IPS-NIHi11 (cell line): ENCODE results near the gene FKBP14.

Experiments
- DNase-seq: peaks from one replicate; pipeline ENCODE4 v3.0.0; 2012; ENCODE audit warnings: mixed read lengths, low spot score

FKBP14 gene

DNA sequence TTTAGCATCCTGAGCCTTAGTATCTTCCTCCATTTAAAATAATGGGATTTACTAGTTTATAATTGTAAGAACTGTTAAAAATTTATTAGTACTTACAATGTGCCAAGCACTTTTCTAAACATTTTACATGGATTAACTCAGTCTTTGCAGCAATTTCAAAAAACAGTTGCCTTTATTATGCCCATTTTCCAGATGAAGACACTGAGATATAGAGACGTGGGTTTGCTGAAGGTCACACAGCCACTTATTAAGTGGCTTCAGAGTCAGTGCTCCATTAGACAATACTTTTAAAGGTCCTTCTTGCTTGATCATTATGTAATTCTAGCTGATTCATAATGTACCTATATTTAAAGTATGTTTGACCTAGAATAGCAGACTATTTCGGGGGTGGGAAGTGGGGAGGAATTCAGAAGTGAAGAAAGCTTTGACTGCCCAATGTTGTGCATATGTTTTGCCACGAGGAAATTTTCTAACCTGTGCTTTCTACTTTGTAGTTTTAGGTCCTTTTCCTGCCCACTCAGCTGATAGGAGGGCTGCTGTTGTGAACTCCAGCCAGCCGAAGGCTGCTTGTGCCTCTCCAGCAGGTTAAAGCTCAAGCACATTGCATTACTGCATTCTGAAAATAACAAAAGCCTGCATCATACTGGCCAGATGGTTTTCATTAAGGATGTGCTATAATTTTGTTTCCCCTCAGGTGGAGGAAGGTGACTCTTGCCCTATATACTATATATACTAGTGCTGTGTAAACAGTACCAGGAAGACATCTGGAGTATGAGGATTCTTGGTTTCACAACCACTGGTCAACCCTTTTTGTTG, 6.0 kb upstream of the FKBP14 start:
- DNase-seq = no peak

- no peak for DNase-seq
These were observed 3.2 kb upstream of the FKBP14 start for GRCh38 chr7:30029696-30030095.

GRCh38 chr7:30028749-30029635, 2.5 kb upstream of the FKBP14 start:
- peak; percentile 24 for DNase-seq

DNA sequence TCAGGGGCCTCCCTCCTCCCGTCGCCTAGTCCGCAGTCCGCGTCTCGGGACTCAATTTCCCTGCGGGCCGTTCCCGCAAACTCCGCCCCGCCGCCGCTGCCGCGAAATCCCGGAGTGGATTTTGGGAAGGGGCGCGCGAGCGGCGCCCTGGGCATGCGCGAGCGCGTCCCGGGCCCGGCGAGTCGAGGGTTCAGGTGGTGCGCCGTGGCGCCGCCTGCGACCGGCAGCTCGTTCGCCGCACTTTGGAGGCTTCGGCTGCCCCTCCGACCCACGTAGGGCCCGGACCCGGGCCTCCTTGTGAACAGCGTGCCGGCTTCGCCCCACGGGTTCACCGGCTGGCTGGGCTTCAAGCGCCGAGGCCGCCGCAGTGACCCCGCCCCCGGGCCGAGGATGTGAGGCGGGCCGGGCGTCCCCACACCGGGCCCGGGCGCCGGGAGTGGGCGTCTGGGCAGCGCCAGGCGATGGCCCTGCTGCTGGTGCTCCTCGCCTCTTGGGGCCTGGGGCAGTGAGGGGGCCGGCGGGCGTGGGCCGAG, 1.8 kb upstream of the FKBP14 start, which contains the start of gene PLEKHA8:
TSS of gene PLEKHA8 (plus strand) at position 197 of the 533 bp plus-strand sequence. CDS start 351 bp downstream, outside the sequence.
- DNase-seq = peak; percentile 89

DNA sequence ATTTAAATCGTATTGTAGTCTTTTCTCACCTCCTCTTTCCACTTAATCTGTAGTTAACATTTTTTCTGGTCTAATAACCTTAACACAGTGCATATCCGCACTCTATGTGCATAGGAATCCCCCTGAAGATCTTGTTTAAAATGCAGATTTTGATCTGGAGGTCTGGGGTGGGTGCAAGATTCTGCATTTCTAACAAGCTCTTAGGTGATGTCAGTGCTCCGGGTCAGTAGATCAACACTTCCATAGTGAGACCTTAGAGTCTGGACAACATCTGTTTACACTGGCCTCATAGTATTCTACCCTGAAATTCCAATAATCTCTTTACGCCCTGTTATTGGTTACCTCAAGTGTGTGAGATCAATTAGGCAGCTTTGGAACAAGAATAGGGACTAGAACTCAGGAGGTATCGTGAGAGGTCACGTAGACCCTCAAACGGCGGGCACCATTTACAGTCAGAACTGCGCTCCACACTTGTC, 1.3 kb upstream of the FKBP14 start:
- DNase-seq = no peak

DNA sequence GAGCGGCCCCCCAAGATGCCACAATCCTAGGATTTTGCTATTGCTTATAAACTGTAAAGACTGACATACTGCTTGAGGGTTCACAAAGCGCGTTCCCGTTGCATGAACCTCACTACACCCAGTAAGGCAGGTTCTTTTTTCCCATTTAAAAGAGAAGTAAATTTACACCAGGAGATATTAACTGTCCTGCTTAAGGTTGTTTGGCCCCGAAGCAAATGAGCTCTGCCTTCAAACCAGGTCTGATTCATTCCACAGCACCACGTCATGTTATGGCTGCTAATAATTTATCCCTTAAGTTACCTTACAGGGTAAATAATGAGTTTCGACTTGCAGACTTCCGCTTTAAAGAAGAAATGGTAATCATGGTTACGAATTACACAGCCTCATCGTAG, 559 bp upstream of the FKBP14 start:
- no peak for DNase-seq

DNA sequence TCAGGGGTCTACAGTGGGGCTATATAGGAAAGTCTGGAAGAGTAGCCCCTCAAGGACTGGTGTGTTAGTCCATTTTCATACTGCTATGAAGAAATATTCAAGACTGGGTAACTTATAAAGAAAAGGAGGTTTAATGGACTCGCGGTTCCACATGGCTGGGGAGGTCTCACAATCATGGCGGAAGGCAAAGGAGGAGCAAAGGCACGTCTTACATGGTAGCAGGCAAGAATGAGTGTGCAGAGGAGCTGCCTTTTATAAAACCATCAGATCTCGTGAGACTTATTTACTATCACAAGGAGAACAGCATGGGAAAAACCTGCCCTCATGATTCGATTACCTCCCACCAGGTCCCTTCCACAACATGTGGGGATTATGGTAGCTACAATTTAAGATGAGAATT, 3.0 kb downstream of the FKBP14 start:
- DNase-seq = no peak

DNA sequence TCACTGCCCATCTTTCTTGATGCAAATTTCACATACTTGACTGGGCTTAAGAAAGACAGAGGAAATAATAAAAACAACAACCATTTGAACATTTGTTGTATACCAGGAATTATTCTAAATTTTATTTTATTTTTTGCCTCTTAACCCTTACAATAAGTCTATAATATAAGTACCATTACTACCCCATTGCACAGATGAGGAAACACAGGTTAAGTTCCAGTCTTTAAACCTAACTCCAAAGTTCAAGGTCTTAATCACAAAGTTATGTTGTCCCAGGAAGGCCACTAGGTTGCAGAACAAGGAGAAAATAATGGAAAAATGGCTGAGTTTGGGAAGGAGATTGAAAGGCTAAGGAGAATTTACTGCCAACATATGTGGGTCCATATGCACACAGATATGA, 3.5 kb downstream of the FKBP14 start:
- DNase-seq = no peak

DNA sequence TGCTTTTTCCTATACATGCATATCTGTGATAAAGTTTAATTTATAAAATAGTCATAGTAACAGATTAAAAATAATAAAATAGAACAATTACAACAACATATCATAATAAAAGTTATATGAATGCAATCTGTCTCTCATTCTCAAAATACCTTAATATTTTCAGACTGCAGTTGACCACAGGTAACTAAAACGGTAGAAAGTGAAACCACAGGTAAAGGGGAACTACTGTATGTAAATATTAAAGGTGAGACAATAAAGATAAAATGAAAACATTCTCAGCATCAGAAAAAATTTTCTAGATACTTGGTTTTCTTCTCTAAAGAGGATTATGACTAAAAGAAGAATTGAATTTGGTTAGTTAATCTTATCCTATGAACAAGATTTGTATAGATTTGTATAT, 6.0 kb downstream of the FKBP14 start:
- DNase-seq = no peak

DNA sequence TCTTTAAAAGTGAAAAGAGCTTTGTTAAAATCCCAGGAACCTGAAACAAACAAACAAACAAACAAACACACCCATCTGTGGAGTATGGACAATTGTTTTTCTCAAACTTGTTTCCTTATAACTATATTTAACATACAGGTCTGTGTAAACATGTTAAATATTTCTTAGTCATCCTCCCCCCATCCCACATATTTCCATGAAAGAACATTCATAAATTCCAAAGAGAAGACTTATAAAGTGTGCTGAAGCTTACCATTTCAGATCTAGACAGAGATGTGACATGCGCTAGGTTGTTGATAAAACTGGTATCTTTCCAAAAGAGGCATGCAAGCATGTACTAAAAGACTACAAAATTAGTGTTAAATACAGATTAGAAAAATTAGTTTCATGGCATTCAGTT, 6.5 kb downstream of the FKBP14 start:
- DNase-seq = no peak

- DNase-seq = no peak
These were observed 7.1 kb downstream of the FKBP14 start for GRCh38 chr7:30019387-30019786.

DNA sequence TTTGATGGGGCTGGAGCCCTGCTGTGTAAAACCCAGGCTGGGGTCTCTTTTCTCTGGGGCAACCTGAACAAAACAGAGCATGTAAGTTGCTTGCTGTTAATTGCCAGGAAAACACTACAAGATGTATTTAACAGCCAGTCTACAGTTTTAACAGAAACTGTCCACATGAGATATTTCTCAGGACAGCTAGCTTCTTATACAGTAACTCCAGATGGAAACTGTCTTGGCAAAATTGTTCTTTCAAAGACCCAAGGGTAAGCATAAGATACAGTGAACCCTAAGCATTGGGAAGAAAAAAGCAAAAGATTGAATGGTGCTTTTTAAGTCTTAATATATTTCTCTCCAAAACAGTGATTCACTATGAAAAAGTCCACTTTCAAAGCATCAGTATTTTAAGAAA, 8.1 kb downstream of the FKBP14 start:
- no peak for DNase-seq

DNA sequence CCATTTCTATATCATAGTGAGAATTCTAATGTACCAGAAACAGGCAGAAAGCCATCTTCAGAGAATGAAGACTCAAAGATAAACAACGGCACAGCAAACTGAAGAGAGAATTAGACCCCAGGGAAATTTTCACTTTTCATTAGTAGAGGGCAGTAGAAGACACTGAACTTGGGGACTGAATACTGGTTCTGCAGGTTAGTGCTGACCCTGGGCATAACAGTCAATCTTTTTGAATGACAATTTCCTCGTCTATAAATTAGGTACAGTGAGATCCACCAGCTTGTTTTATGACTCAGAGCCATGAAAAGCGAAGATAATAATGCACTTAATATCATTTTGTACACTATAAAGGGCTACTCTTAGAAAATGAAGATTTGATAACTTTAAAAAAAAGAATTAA, 13.7 kb downstream of the FKBP14 start:
- no peak for DNase-seq

- no peak for DNase-seq
These were observed 16.5 kb downstream of the FKBP14 start for GRCh38 chr7:30010021-30010420.

GRCh38 chr7:30005464-30005863, 21.0 kb downstream of the FKBP14 start:
- DNase-seq = no peak

GRCh38 chr7:30003098-30003497, 23.4 kb downstream of the FKBP14 start:
- DNase-seq = peak; percentile 17

DNA sequence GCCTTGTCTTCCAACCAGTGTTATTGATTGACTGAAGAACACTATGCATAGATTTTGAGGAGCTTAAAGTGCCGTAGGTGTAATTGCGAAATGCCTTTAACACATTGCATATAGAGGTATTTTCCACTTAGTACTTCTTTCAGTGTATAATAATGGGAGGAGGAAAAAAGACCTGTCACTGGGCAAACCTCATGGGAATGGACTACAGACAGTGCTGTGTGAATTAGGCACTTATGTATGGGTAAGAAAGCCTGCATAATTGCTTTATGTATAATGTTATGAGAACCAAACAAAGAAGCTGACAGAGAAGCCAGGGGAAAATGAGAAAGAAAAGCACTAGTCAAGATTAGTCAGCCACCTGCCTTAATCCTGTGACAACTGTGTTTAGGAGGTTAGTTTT, 24.5 kb downstream of the FKBP14 start:
- DNase-seq = no peak

- no peak for DNase-seq
These were observed 28.0 kb downstream of the FKBP14 start for GRCh38 chr7:29998489-29998888.

DNA sequence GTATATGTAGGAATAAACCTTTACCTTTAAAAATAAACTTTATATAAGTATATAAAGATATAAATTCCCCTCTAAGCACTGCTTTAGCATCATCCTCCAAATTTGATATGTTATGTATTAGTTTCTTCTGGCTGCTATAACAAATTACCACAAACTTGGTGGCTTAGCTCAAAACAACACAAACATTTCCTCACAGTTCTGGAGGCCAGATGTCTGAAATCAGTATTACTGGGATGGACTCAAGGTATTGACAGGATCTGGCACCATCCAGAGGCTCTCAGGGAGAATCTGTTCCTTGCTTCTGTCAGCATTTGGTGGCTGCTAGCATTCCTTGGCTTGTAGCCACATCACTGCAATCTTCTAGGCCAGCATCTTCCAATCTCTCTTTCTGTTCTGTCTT, 30.2 kb downstream of the FKBP14 start:
- no peak for DNase-seq

- no peak for DNase-seq
These were observed 30.9 kb downstream of the FKBP14 start for GRCh38 chr7:29995652-29996051.

DNA sequence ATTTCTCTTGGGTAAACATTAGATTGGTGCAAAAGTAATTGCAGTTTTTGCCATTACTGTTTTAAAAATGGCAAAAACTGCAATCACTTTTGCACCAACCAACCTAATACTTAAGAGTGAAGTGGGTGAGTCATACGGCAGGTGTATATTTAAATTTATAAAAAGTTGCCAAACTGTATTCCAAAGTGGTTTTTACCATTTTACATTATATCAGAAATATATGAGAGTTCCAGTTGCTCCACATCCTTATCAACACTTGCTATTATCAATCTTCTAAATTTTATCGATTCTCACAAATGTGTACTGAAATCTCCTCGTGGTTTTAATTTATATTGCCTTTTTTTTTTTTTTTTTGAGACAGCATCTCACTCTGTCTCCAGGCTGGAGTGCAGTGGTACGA, 33.4 kb downstream of the FKBP14 start:
- DNase-seq = no peak

DNA sequence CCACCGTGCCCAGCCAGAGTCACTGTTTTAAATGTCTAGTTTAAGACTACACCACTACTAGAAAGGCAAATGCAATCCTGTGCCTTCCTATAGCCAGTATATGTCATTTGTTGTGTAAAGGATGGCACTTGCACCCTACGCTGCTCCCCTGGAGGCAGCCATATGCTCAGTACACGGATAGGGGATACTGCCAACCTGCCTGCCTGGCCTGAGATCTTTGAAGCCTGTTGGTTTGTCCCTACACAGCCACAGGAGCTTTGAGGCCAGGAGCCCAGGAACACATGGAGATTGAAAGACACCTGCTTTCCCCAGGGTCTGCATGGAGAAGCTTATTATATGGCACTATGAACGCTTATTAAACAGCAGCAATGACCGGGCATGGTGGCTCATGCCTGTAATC, 34.6 kb downstream of the FKBP14 start:
- DNase-seq = no peak

DNA sequence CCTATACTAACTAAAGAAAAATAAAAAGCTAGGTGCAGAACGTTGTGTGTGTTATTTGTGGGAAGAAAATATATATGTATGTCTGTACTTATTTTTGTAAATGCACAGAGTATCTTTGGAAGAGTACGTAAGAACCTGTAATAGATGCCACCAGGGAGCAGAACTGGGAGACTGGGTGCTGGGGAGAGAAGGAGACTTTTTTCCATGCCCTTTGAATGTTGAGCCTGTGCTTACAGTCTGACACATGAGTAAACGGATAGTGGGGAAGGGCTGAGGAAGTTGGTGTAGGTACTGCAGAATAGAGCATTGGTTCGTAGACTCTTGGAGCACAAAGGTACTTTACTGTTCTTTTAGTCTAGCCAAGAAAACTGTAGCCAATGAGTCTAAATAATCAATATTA, 35.6 kb downstream of the FKBP14 start:
- no peak for DNase-seq
